Omental fat pad (tissue), 4 donors: Measurements from ENCODE around the gene RFWD3. TPM values are rescaled to one million over a fixed set of nuclear protein-coding genes. Genes with fewer than 3 reads are reported as not detected.
"Not testable (repeated sequence)": the region's sequence is repeated elsewhere in the genome, so short reads cannot be mapped to it uniquely, and the experiment has no call there.

Source experiments
- ATAC-seq: fragments of 150-250 bp; one replicate; pipeline ENCODE4 v1.9.1; 2016; ENCODE audit warnings: mild to moderate bottlenecking, moderate library complexity; ENCODE audit not compliant: low FRiP score
- DNase-seq: peaks from one replicate; pipeline ENCODE4 v3.0.0-alpha.2; 2019; ENCODE audit warnings: low spot score
- CTCF ChIP-seq, 3 donors: fragments of 450-650 bp; IDR thresholded peaks; one replicate each; pipeline ENCODE4 v1.5.1; 2016 to 2017; ENCODE audit warnings: antibody characterized with exemption in 3 of 3, mild to moderate bottlenecking in 3 of 3, moderate library complexity in 2 of 3
- total RNA-seq, 4 donors: library from RNA; depleted of rRNA; stranded (reverse); fragments of >200 nt; gene quantifications; one replicate each; pipeline ENCODE4 v1.1.0, GENCODE V29; 2016

The RFWD3 gene
- total RNA-seq, 4 donors from 2014 or later = 8.9 to 23.5 (median 19.8) TPM

GRCh38 chr16:74691093-74691855 is 24.6 kb upstream of the RFWD3 start:
- no peak for ATAC-seq

GRCh38 chr16:74682556-74682955 is 15.9 kb upstream of the RFWD3 start:
- no peak for ATAC-seq
- TF ChIP-seq CTCF (IDR thresholded peaks at IDR 0.05) = no peak
- DNase-seq = no peak

More at GRCh38 chr16:74691093-74691855, 24.6 kb upstream of the RFWD3 start:
- DNase-seq = no peak
- TF ChIP-seq CTCF (IDR thresholded peaks at IDR 0.05) = no peak

- ATAC-seq = no peak
- TF ChIP-seq CTCF (IDR thresholded peaks at IDR 0.05) = no peak
- DNase-seq = no peak
Observed at GRCh38 chr16:74680681-74681080, 14.0 kb upstream of the RFWD3 start.

GRCh38 chr16:74679983-74680382 is 13.3 kb upstream of the RFWD3 start:
- ATAC-seq (no peak), DNase-seq (no peak)

GRCh38 chr16:74677868-74678267 is 11.2 kb upstream of the RFWD3 start:
- no peak for TF ChIP-seq CTCF (IDR thresholded peaks at IDR 0.05)
- ATAC-seq (no peak), DNase-seq (no peak)

More at GRCh38 chr16:74679983-74680382, 13.3 kb upstream of the RFWD3 start:
- no peak for TF ChIP-seq CTCF (IDR thresholded peaks at IDR 0.05)

GRCh38 chr16:74673876-74674275 is 7.2 kb upstream of the RFWD3 start:
- ATAC-seq (no peak), DNase-seq (no peak)
- TF ChIP-seq CTCF (IDR thresholded peaks at IDR 0.05) = no peak

GRCh38 chr16:74668877-74669276 is 2.2 kb upstream of the RFWD3 start:
- DNase-seq, ATAC-seq: not testable (repeated sequence)
